ENCODE measurements around the gene UBASH3B.

Gene UBASH3B

GRCh38 chr11:122700666-122701065 lies 45.1 kb downstream of the UBASH3B start:
- Mint-ChIP-seq H3K27me3 (ENCODE audit: low read depth) (peaks cover 6% of the 10 kb centered on the region), H3K36me3 (ENCODE audit: low read depth) (peaks cover 5% of the 10 kb centered on the region), H3K9me3 (no peaks in the 10 kb centered on the region), H3K4me1 (ENCODE audit: low read depth) (peaks cover 26% of the 10 kb centered on the region), H3K4me3 (no peak overlapping the region), H3K27ac (no peak overlapping the region)

GRCh38 chr11:122701143-122701542 lies 45.6 kb downstream of the UBASH3B start:
- H3K27ac Mint-ChIP-seq: no peak overlapping the region
- H3K4me3 Mint-ChIP-seq: no peak overlapping the region
- peaks cover 26% of the 10 kb centered on the region for H3K4me1 Mint-ChIP-seq (ENCODE audit: low read depth)
- peaks cover 6% of the 10 kb centered on the region for H3K27me3 Mint-ChIP-seq (ENCODE audit: low read depth)
- no peaks in the 10 kb centered on the region for H3K9me3 Mint-ChIP-seq
- peaks cover 7% of the 10 kb centered on the region for H3K36me3 Mint-ChIP-seq (ENCODE audit: low read depth)

GRCh38 chr11:122703541-122704272 lies 48.2 kb downstream of the UBASH3B start:
- Mint-ChIP-seq H3K36me3 (ENCODE audit: low read depth) (peaks cover 7% of the 10 kb centered on the region), H3K27me3 (ENCODE audit: low read depth) (peaks cover 13% of the 10 kb centered on the region), H3K4me1 (ENCODE audit: low read depth) (peaks cover 6% of the 10 kb centered on the region), H3K27ac (no peak overlapping the region), H3K4me3 (no peak overlapping the region), H3K9me3 (no peaks in the 10 kb centered on the region)

GRCh38 chr11:122705396-122705795 lies 49.9 kb downstream of the UBASH3B start:
- Mint-ChIP-seq H3K27me3 (ENCODE audit: low read depth) (peaks cover 19% of the 10 kb centered on the region), H3K27ac (no peak overlapping the region), H3K36me3 (ENCODE audit: low read depth) (peaks cover 7% of the 10 kb centered on the region), H3K4me1 (ENCODE audit: low read depth) (no peaks in the 10 kb centered on the region), H3K4me3 (no peak overlapping the region), H3K9me3 (no peaks in the 10 kb centered on the region)

- Mint-ChIP-seq H3K36me3 (ENCODE audit: low read depth) (peaks cover 7% of the 10 kb centered on the region), H3K27me3 (ENCODE audit: low read depth) (peaks cover 19% of the 10 kb centered on the region), H3K9me3 (no peaks in the 10 kb centered on the region), H3K27ac (no peak overlapping the region), H3K4me1 (ENCODE audit: low read depth) (no peaks in the 10 kb centered on the region), H3K4me3 (no peak overlapping the region)
These were observed 51.0 kb downstream of the UBASH3B start for GRCh38 chr11:122706291-122707088.

- Mint-ChIP-seq H3K36me3 (ENCODE audit: low read depth) (peaks cover 7% of the 10 kb centered on the region), H3K4me3 (no peak overlapping the region), H3K4me1 (ENCODE audit: low read depth) (no peaks in the 10 kb centered on the region), H3K9me3 (no peaks in the 10 kb centered on the region), H3K27ac (no peak overlapping the region), H3K27me3 (ENCODE audit: low read depth) (peaks cover 13% of the 10 kb centered on the region)
These were observed 51.6 kb downstream of the UBASH3B start for GRCh38 chr11:122707111-122707510.

- peaks cover 13% of the 10 kb centered on the region for H3K27me3 Mint-ChIP-seq (ENCODE audit: low read depth)
- no peak overlapping the region for H3K4me3 Mint-ChIP-seq
- no peak overlapping the region for H3K27ac Mint-ChIP-seq
- H3K36me3 Mint-ChIP-seq (ENCODE audit: low read depth): peaks cover 7% of the 10 kb centered on the region
- no peaks in the 10 kb centered on the region for H3K4me1 Mint-ChIP-seq (ENCODE audit: low read depth)
- no peaks in the 10 kb centered on the region for H3K9me3 Mint-ChIP-seq
These were observed 52.4 kb downstream of the UBASH3B start for GRCh38 chr11:122707901-122708300.

- H3K4me1 Mint-ChIP-seq (ENCODE audit: low read depth): peaks cover 2% of the 10 kb centered on the region
- H3K4me3 Mint-ChIP-seq: no peak overlapping the region
- no peaks in the 10 kb centered on the region for H3K9me3 Mint-ChIP-seq
- no peak overlapping the region for H3K27ac Mint-ChIP-seq
- H3K27me3 Mint-ChIP-seq (ENCODE audit: low read depth): peaks cover 13% of the 10 kb centered on the region
- H3K36me3 Mint-ChIP-seq (ENCODE audit: low read depth): peaks cover 2% of the 10 kb centered on the region
These were observed 53.7 kb downstream of the UBASH3B start for GRCh38 chr11:122709039-122709760.

- H3K4me3 Mint-ChIP-seq: no peak overlapping the region
- H3K27ac Mint-ChIP-seq: no peak overlapping the region
- H3K9me3 Mint-ChIP-seq: no peaks in the 10 kb centered on the region
- H3K27me3 Mint-ChIP-seq (ENCODE audit: low read depth): peaks cover 18% of the 10 kb centered on the region
- H3K4me1 Mint-ChIP-seq (ENCODE audit: low read depth): peaks cover 5% of the 10 kb centered on the region
- no peaks in the 10 kb centered on the region for H3K36me3 Mint-ChIP-seq (ENCODE audit: low read depth)
These were observed 55.8 kb downstream of the UBASH3B start for GRCh38 chr11:122711362-122711761.

GRCh38 chr11:122711831-122712381 lies 56.4 kb downstream of the UBASH3B start:
- H3K27ac Mint-ChIP-seq: no peak overlapping the region
- no peaks in the 10 kb centered on the region for H3K9me3 Mint-ChIP-seq
- peaks cover 23% of the 10 kb centered on the region for H3K27me3 Mint-ChIP-seq (ENCODE audit: low read depth)
- H3K36me3 Mint-ChIP-seq (ENCODE audit: low read depth): no peaks in the 10 kb centered on the region
- H3K4me3 Mint-ChIP-seq: no peak overlapping the region
- peaks cover 7% of the 10 kb centered on the region for H3K4me1 Mint-ChIP-seq (ENCODE audit: low read depth)

- Mint-ChIP-seq H3K4me1 (ENCODE audit: low read depth) (peaks cover 14% of the 10 kb centered on the region), H3K27me3 (ENCODE audit: low read depth) (peaks cover 14% of the 10 kb centered on the region), H3K36me3 (ENCODE audit: low read depth) (no peaks in the 10 kb centered on the region), H3K9me3 (no peaks in the 10 kb centered on the region), H3K27ac (no peak overlapping the region), H3K4me3 (no peak overlapping the region)
These were observed 58.5 kb downstream of the UBASH3B start for GRCh38 chr11:122714004-122714403.

- peaks cover 11% of the 10 kb centered on the region for H3K27me3 Mint-ChIP-seq (ENCODE audit: low read depth)
- no peak overlapping the region for H3K4me3 Mint-ChIP-seq
- no peaks in the 10 kb centered on the region for H3K36me3 Mint-ChIP-seq (ENCODE audit: low read depth)
- no peaks in the 10 kb centered on the region for H3K9me3 Mint-ChIP-seq
- H3K27ac Mint-ChIP-seq: no peak overlapping the region
- H3K4me1 Mint-ChIP-seq (ENCODE audit: low read depth): peaks cover 14% of the 10 kb centered on the region
These were observed 59.0 kb downstream of the UBASH3B start for GRCh38 chr11:122714484-122714883.

GRCh38 chr11:122715548-122716440 lies 60.3 kb downstream of the UBASH3B start:
- H3K27me3 Mint-ChIP-seq (ENCODE audit: low read depth): peaks cover 24% of the 10 kb centered on the region
- no peaks in the 10 kb centered on the region for H3K36me3 Mint-ChIP-seq (ENCODE audit: low read depth)
- no peak overlapping the region for H3K27ac Mint-ChIP-seq
- H3K4me1 Mint-ChIP-seq (ENCODE audit: low read depth): peaks cover 18% of the 10 kb centered on the region
- H3K4me3 Mint-ChIP-seq: no peak overlapping the region
- H3K9me3 Mint-ChIP-seq: no peaks in the 10 kb centered on the region
